HG02759 (cell line): ENCODE measurements around the gene SLC5A10.
A peak's percentile ranks its signal among the peaks of the same experiment; 100 is the strongest.

Experiments
- ATAC-seq: cut with Tn5 transposase; IDR thresholded peaks from one replicate; pipeline ENCODE4 v1.9.1; 2021; ENCODE audit warnings: mild to moderate bottlenecking, moderate library complexity; ENCODE audit not compliant: unreplicated experiment

SLC5A10 gene

GRCh38 chr17:19000531-19001325, 48.8 kb downstream of the SLC5A10 start:
- ATAC-seq: no peak

GRCh38 chr17:19001907-19002590, 50.1 kb downstream of the SLC5A10 start:
- no peak for ATAC-seq

GRCh38 chr17:19002805-19003542, 51.0 kb downstream of the SLC5A10 start:
- no peak for ATAC-seq

- ATAC-seq: peak; percentile 23
Measured at GRCh38 chr17:19003543-19004420, 51.8 kb downstream of the SLC5A10 start.

GRCh38 chr17:19004421-19005136, 52.6 kb downstream of the SLC5A10 start, which contains the start of gene FAM83G:
Gene FAM83G (minus strand): TSS chr17:19004764. CDS start chr17:19004041, 723 bp downstream.
- peak; percentile 84 for ATAC-seq

GRCh38 chr17:19005137-19005773, 53.3 kb downstream of the SLC5A10 start:
- no peak for ATAC-seq

- ATAC-seq: no peak
Measured at GRCh38 chr17:19005789-19006430, 53.9 kb downstream of the SLC5A10 start.

GRCh38 chr17:19006698-19007097, 54.7 kb downstream of the SLC5A10 start:
- ATAC-seq: no peak

- ATAC-seq: no peak
Measured at GRCh38 chr17:19009970-19010369, 58.0 kb downstream of the SLC5A10 start.

- ATAC-seq: no peak
Measured at GRCh38 chr17:19010729-19011505, 59.0 kb downstream of the SLC5A10 start.

GRCh38 chr17:19011581-19011980, 59.6 kb downstream of the SLC5A10 start:
- no peak for ATAC-seq

- no peak for ATAC-seq
Measured at GRCh38 chr17:19012171-19013080, 60.5 kb downstream of the SLC5A10 start.

GRCh38 chr17:19013226-19013625, 61.3 kb downstream of the SLC5A10 start:
- ATAC-seq: no peak

- no peak for ATAC-seq
Measured at GRCh38 chr17:19013806-19014627, 62.1 kb downstream of the SLC5A10 start.

GRCh38 chr17:19014628-19015215, 62.8 kb downstream of the SLC5A10 start:
- ATAC-seq: no peak

GRCh38 chr17:19015428-19015827, 63.5 kb downstream of the SLC5A10 start:
- no peak for ATAC-seq
